HG03135 (cell line): ENCODE measurements around the gene NIPAL4.
"Not testable (repeated sequence)": the region's sequence is repeated elsewhere in the genome, so short reads cannot be mapped to it uniquely, and the experiment has no call there.

Experiments
- ATAC-seq: cut with Tn5 transposase; IDR thresholded peaks from one replicate; pipeline ENCODE4 v1.9.1; 2021; ENCODE audit warnings: mild to moderate bottlenecking, moderate library complexity; ENCODE audit not compliant: unreplicated experiment

NIPAL4 gene

DNA sequence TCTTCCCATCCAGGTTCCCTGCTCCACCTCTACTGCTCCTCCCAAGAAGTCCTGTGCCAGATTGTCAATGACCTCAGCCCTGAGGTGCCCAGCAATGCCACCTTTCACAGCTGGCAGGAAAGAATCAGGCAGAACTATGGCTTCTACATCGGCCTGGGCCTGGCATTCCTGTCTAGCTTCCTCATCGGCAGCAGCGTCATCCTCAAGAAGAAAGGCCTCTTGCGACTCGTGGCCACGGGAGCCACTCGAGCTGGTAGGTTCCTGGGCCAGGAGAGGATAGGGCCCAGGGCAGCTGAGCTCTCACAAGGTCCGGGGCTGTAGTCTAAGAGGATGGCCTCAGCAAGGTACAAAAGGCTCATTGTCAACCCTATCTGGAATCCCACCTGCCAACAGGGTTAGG, 3.1 kb downstream of the NIPAL4 start:
- ATAC-seq = no peak

GRCh38 chr5:157463621-157464518, 3.9 kb downstream of the NIPAL4 start:
- no peak for ATAC-seq

DNA sequence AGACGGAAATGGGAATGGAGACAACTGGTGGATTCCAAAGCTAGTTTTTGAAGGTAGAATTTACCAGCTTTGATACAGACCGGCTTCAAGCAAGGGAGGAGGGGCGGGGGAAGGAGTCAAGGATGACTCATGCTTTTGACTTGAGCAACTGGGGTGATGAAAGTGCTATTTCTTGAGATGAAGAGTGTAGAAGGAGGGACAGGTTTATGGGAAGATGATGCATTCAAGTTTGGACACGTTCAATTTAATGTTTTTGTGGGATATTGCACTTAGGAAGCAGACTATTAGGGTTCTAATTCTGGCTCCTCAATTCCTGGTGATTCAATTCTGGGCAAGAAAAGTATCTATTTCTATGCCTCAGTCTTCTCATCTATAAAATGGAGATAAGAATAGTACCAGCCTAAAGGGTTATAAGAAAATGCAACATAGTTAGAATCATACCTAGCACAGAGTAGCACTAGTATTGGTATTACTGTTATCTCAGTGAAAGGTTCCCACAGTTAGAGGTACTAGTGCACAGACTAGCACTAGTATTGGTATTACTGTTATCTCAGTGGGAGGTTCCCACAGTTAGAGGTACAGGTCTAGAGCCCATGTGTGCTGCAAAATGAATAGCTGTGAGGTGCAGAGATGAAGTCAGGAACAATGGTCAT, 4.6 kb downstream of the NIPAL4 start:
- ATAC-seq = peak; percentile 71

GRCh38 chr5:157468293-157468965, 8.4 kb downstream of the NIPAL4 start:
- ATAC-seq = no peak

DNA sequence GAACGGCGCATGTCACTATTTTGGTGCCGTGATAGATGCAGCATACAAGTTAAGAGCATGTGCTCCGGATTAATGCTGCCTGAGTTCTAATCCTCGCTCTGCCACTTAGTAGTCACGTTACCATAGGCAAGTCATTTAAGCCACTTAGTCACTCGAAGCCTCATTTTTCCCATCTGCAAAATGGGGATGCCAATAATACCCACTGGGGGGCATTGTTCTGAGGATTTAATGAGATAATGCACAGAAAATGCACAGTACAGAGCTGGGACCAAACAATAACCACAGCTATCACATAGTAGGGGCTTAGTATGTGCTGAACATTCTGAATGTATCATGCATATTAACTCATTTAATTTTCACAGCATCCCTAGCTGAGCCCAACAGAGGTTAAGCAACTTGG, 9.1 kb downstream of the NIPAL4 start:
- no peak for ATAC-seq

GRCh38 chr5:157469687-157470086, 9.7 kb downstream of the NIPAL4 start:
- no peak for ATAC-seq

GRCh38 chr5:157470631-157471030, 10.6 kb downstream of the NIPAL4 start:
- ATAC-seq = no peak

- no peak for ATAC-seq
Measured at GRCh38 chr5:157471709-157472108, 11.7 kb downstream of the NIPAL4 start.

- no peak for ATAC-seq
Measured at GRCh38 chr5:157473383-157474320, 13.6 kb downstream of the NIPAL4 start.

DNA sequence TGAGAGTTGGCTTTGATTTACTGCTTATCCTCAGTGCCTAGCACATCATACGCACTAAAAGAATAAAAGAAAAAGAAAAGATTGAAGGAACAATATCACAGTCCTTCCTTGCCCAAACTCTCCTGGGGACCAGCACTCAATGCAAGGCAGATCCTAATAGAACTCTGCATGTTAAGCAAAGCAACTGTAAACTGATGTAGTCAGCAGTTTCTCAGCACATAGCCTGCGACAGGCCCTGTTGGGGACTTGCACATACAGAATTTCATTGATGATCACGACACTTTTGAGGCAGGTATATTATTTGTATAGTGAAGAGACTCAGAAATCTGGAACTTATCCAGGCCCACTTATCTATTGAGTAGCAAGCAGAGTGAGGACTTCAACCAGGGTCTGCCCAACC, 15.4 kb downstream of the NIPAL4 start:
- no peak for ATAC-seq

DNA sequence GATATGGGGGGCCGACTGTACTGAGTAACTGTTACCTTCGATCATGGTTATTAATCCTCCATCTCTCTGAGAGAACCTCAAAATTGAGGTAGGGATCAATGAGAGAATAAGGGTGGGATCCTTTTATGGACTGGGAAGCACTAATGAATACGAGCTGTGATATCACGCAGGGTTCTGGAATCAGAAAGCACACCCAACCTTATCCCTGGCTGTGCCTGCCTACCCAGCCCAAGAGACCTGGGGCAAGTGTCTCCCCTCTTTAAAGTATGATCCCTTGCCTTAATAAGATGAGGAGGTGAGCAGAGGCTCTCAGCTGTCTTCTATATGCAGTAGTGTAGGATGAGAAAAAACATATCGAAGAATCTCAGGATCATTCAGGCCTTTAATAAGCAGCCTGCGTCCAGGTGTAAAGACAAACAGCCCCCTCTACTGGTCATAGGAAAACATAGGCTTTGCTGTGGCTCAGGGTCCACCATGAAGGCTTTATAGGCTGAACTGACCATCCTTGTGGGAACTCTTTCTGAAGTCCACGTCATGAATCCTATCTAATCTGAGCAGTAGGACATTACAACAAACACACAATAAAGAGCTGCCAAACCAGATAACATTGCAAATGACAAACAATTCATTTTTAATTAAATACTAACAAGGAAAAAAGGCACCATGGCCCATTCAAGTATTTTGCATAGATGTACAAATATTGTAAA, 16.8 kb downstream of the NIPAL4 start:
- ATAC-seq = no peak

GRCh38 chr5:157477814-157478494, 17.9 kb downstream of the NIPAL4 start:
- ATAC-seq = no peak

DNA sequence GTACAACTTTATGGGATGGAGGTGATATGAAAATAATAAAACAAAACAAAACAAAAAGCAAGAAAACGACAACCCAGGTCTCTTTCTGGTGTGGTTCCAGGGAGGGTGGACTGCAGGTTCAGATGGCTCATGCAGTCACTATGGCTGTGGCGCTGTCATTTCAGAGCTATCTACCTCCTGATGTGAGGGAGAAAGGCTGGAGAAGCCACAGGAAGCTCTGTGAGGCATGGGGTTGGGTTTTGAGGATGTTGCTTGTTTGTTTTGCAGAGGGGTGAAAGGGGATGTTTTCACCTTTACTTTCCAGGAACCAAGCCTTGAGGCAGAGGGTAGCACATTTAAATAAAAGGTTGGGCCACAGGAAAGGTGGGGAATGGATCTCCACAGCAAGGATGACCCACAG, 18.7 kb downstream of the NIPAL4 start:
- ATAC-seq = no peak

DNA sequence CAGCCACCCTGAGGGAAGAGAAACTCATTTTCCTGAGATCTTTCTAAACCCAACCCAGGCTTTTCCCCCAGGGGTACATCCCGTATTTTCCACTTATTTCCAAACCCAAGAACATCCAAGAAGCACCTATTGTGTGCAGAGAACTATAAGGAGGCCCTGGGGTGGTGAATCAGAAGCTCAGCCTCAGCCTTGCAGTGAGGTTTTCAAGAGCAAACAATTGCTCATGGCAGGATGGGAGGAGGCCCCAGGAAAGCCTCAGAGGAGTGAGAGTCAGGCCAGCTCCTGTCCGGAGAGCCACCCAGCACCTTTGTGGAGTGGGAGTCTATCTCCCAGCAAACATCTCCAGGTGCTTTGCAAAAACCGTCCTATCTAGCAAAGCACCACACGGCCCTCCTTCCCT, 19.2 kb downstream of the NIPAL4 start:
- no peak for ATAC-seq

GRCh38 chr5:157479612-157480510, 19.8 kb downstream of the NIPAL4 start:
- ATAC-seq = no peak

DNA sequence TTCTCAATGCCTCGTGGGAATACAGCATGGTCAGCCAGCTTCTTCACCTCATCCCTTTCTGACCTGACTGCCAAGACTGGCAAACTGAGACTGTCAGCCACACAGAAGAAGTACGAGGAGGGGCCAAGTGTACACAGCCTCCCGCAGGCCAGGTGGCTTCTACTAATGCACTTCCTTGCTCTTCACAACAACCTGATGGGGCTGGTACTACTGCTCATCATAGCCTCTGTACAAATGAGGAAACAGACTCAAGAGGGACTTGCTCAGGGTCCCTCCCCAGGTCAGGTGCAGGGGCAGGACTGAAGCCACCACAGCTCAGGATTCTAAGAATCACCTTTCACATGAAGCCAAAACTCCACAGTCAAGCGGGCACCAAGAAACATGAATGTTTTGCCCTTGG, 21.3 kb downstream of the NIPAL4 start:
- ATAC-seq = no peak

DNA sequence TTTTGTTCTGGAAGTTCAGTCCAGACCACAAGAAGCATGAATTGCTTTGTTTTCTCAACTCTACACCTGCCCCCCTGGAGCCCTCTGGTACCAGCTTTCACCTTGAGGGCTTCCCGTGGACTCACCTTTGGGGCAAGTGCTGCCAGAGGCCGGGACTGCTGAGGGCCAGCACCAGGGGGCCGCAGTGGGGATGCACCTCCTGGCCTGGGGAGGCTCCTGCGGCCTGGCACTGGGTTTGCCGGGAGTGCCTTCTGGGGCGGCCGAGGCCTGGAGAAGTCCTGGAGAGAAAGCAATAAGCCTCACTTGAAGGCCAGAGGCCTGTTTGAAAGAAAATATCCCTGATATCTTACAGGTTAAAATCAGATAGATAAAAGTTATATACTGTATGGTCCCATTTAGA, 21.7 kb downstream of the NIPAL4 start:
- ATAC-seq = no peak

DNA sequence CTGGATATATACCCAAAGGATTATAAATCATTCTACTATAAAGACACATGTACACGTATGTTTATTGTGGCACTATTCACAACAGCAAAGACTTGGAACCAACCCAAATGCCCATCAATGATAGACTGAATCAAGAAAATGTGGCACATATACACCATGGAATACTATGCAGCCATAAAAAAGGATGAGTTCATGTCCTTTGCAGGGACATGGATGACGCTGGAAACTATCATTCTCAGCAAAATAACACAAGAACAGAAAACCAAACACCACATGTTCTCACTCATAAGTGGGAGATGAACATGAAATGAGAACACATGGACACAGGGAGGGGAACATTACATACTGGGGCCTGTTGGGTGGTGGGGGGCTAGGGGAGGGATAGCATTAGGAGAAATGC, 22.7 kb downstream of the NIPAL4 start:
- not testable (repeated sequence) for ATAC-seq

- no peak for ATAC-seq
Measured at GRCh38 chr5:157484768-157485167, 24.8 kb downstream of the NIPAL4 start.
